K562 (cell line): ENCODE measurements around the gene ZNF564. TPM values are rescaled to one million over a fixed set of nuclear protein-coding genes. Genes with fewer than 3 reads are reported as not detected.

ENCODE experiments used
- ATF3 ChIP-seq, 2 experiments: fragments of 450-650 bp in 1 of 2; sonication (generic) in 1 of 2; formaldehyde crosslinking in 1 of 2; IDR thresholded peaks in 1 of 2; conservative IDR thresholded peaks in 1 of 2; 2 replicates each; pipeline versions ENCODE4 v1.6.1 to v1.8.1; 2016 to 2023; ENCODE audit warnings: mild to moderate bottlenecking in 2 of 2, moderate library complexity in 2 of 2, inconsistent platforms in 1 of 2, missing genetic modification reagents in 1 of 2
- C11orf30 ChIP-seq: fragments of 450-650 bp; IDR thresholded peaks from 2 replicates; pipeline ENCODE4 v1.6.1; 2016; ENCODE audit warnings: low read depth, mild to moderate bottlenecking
- CGGBP1 ChIP-seq: fragments of 250-450 bp; sonication (Bioruptor Pico); IDR thresholded peaks from 2 replicates; pipeline ENCODE4 v1.9.0; 2021; ENCODE audit warnings: mild to moderate bottlenecking
- E2F8 ChIP-seq: fragments of 450-650 bp; IDR thresholded peaks from 2 replicates; pipeline ENCODE4 v1.7.1; 2018; ENCODE audit warnings: mild to moderate bottlenecking, low read depth; ENCODE audit not compliant: partially characterized antibody
- ELF4 ChIP-seq: fragments of 450-650 bp; formaldehyde crosslinking; IDR thresholded peaks from 2 replicates; pipeline ENCODE4 v1.4.0; 2022; ENCODE audit warnings: missing genetic modification characterization
- ESRRA ChIP-seq: fragments of 450-650 bp; IDR thresholded peaks from 2 replicates; pipeline ENCODE4 v1.6.1; 2014; ENCODE audit warnings: low read depth, mild to moderate bottlenecking, moderate library complexity, borderline replicate concordance
- FOXK2 ChIP-seq, 2 experiments: fragments of 450-650 bp; IDR thresholded peaks in 1 of 2; conservative IDR thresholded peaks in 1 of 2; 2 replicates each; pipeline ENCODE4 v1.6.1; 2016; ENCODE audit warnings: low read depth in 2 of 2, mild to moderate bottlenecking in 1 of 2
- FUS ChIP-seq: fragments of 200-400 bp; formaldehyde crosslinking; optimal IDR thresholded peaks from 2 replicates; pipeline ENCODE3; 2017; ENCODE audit warnings: low read depth, low read length
- MEF2A ChIP-seq: IDR thresholded peaks from 2 replicates; pipeline ENCODE4 v1.6.1; 2011; ENCODE audit warnings: low read depth, mild to moderate bottlenecking, low read length, moderate library complexity; ENCODE audit not compliant: control insufficient read depth
- NEUROD1 ChIP-seq: fragments of 150-350 bp; IDR thresholded peaks from 2 replicates; pipeline ENCODE4 v1.6.1; 2014; ENCODE audit warnings: borderline replicate concordance, low read length, low read depth; ENCODE audit not compliant: partially characterized antibody
- NFRKB ChIP-seq: fragments of 450-650 bp; IDR thresholded peaks from 2 replicates; pipeline ENCODE4 v1.6.1; 2016; ENCODE audit warnings: low read depth
- NKRF ChIP-seq: fragments of 450-650 bp; IDR thresholded peaks from 2 replicates; pipeline ENCODE4 v1.6.1; 2016; ENCODE audit warnings: borderline replicate concordance
- NR0B1 ChIP-seq: fragments of 450-650 bp; IDR thresholded peaks from one replicate; pipeline ENCODE4 v1.6.1; 2018; ENCODE audit warnings: mild to moderate bottlenecking, moderate library complexity; ENCODE audit not compliant: partially characterized antibody
- NR1H2 ChIP-seq: sonication (generic); formaldehyde crosslinking; IDR thresholded peaks from 2 replicates; pipeline ENCODE4 v1.4.0; 2020; ENCODE audit warnings: mild to moderate bottlenecking, missing genetic modification reagents
- PHB ChIP-seq: fragments of 250-450 bp; sonication (Bioruptor Pico); IDR thresholded peaks from 2 replicates; pipeline ENCODE4 v1.5.0; 2021
- PHF21A ChIP-seq: fragments of 450-650 bp; IDR thresholded peaks from 2 replicates; pipeline ENCODE4 v1.6.1; 2017; ENCODE audit warnings: low read depth, borderline replicate concordance
- RAD51 ChIP-seq: fragments of 450-650 bp; IDR thresholded peaks from 2 replicates; pipeline ENCODE4 v1.7.1; 2016; ENCODE audit warnings: low read depth, mild to moderate bottlenecking, borderline replicate concordance
- SREBF1 ChIP-seq: fragments of 150-350 bp; IDR thresholded peaks from 2 replicates; pipeline ENCODE4 v1.6.1; 2014; ENCODE audit warnings: antibody characterized with exemption, low read depth, low read length, borderline replicate concordance
- TAL1 ChIP-seq: fragments of 450-650 bp; IDR thresholded peaks from 2 replicates; pipeline ENCODE4 v1.6.1; 2016; ENCODE audit warnings: mild to moderate bottlenecking
- TARDBP ChIP-seq: fragments of 450-650 bp; IDR thresholded peaks from 2 replicates; pipeline ENCODE4 v1.6.1; 2016
- ZNF263 ChIP-seq: sonication (generic); formaldehyde crosslinking; IDR thresholded peaks from 2 replicates; pipeline ENCODE4 v1.8.0; 2022; ENCODE audit warnings: mild to moderate bottlenecking, missing genetic modification reagents, borderline replicate concordance
- ZNF764 ChIP-seq: fragments of 250-450 bp; sonication (Bioruptor Pico); IDR thresholded peaks from 2 replicates; pipeline ENCODE4 v1.4.0; 2020; ENCODE audit warnings: low read depth, mild to moderate bottlenecking, moderate library complexity
- polyA plus RNA-seq, 8 experiments: library from polyadenylated mRNA; depleted of rRNA in 4 of 8; stranded (reverse) in 5 of 8; unstranded in 3 of 8; fragments of >200 nt; fragmentation: Nextera tagmentation in 2 of 8; fragmentation: Illumina TruSeq in 1 of 8; extraction: Ambion mirVana in 2 of 8; extraction: Trizol in 1 of 8; gene quantifications; 2 replicates each; pipeline versions ENCODE4 v1.2.1 to v1.2.3, GENCODE V29; 2011 to 2014; ENCODE audit warnings: inconsistent platforms in 1 of 8, missing spikeins in 1 of 8
- total RNA-seq, 7 experiments: library from RNA; depleted of rRNA in 6 of 7; stranded (reverse); fragments of >200 nt in 6 of 7; fragmentation: Illumina TruSeq in 2 of 7; extraction: Trizol in 2 of 7; gene quantifications; 2 replicates each; pipeline versions ENCODE4 v1.2.1 to v1.2.3, GENCODE V29; 2011 to 2021; ENCODE audit warnings: low replicate concordance in 1 of 7

The ZNF564 gene
- total and polyA plus RNA-seq, 9 of the 15 experiments (the other 6 are each of a cell fraction or from before 2014, with no cell fraction given): 1.4 to 8.1 (median 5.6) TPM

GRCh38 chr19:12544401-12544876 is 6.8 kb downstream of the ZNF564 start (continued):
- TF ChIP-seq ZNF764: no peak
- no peak for TF ChIP-seq PHB
- no peak for TF ChIP-seq CGGBP1 (CRISPR knock-in tag)
- TF ChIP-seq ELF4 (CRISPR knock-in tag): peak; percentile 20; the same call in 1 of the 2 replicates
- TF ChIP-seq ESRRA: peak; percentile 85; the same call in 1 of the 2 replicates
- TF ChIP-seq C11orf30: peak; percentile 78
- peak; percentile 53; the same call in 1 of the 2 replicates for TF ChIP-seq PHF21A
- no peak for TF ChIP-seq NKRF
- peak; percentile 80; the same call in 1 of the 2 replicates for TF ChIP-seq ATF3 (IDR thresholded peaks at IDR 0.05)
- TF ChIP-seq ATF3 (CRISPR knock-in tag; conservative IDR thresholded peaks at IDR 0.05): peak; percentile 75; the same call in 1 of the 2 replicates
- TF ChIP-seq TAL1: peak; percentile 97
- no peak for TF ChIP-seq FUS
- TF ChIP-seq NFRKB: no peak
- TF ChIP-seq SREBF1: no peak
- TF ChIP-seq MEF2A: 0 out of 2 replicates have a peak, but pooled peaks have one; percentile 7
- TF ChIP-seq ZNF263 (CRISPR knock-in tag): peak; percentile 35; the same call in 1 of the 2 replicates
- peak; percentile 82 for TF ChIP-seq RAD51
- peak; percentile 78 to 80; a peak in 3 of 4 replicates for TF ChIP-seq FOXK2 (conservative IDR thresholded peaks at IDR 0.05 in 1 of 2, IDR thresholded peaks at IDR 0.05 in 1 of 2; ENCODE audit: low read depth in 2 of 2)
- TF ChIP-seq NR1H2 (CRISPR knock-in tag): no peak
- peak; percentile 87 for TF ChIP-seq NEUROD1
- TF ChIP-seq E2F8: no peak
- no peak for TF ChIP-seq NR0B1
- no peak for TF ChIP-seq TARDBP
